ENCODE results near the gene ZFYVE9.

The ZFYVE9 gene

GRCh38 chr1:52334906-52335528 lies 193.1 kb downstream of the ZFYVE9 start:
- DNase-seq (ENCODE audit: low read depth in 2 of 2): no peak

GRCh38 chr1:52337439-52337838 lies 195.6 kb downstream of the ZFYVE9 start:
- no peak for DNase-seq (ENCODE audit: low read depth in 2 of 2)

- DNase-seq (ENCODE audit: low read depth in 2 of 2): no peak
Observed at GRCh38 chr1:52341655-52342260, 199.9 kb downstream of the ZFYVE9 start.

- no peak for DNase-seq (ENCODE audit: low read depth in 2 of 2)
Observed at GRCh38 chr1:52343979-52344378, 202.1 kb downstream of the ZFYVE9 start.

- DNase-seq (ENCODE audit: low read depth in 2 of 2): no peak
Observed at GRCh38 chr1:52345252-52345651, 203.4 kb downstream of the ZFYVE9 start.

GRCh38 chr1:52346653-52347052 lies 204.8 kb downstream of the ZFYVE9 start:
- DNase-seq (ENCODE audit: low read depth in 2 of 2): no peak

GRCh38 chr1:52348704-52349300 lies 206.9 kb downstream of the ZFYVE9 start:
- DNase-seq (ENCODE audit: low read depth in 2 of 2): no peak

- no peak for DNase-seq (ENCODE audit: low read depth in 2 of 2)
Observed at GRCh38 chr1:52352690-52353089, 210.8 kb downstream of the ZFYVE9 start.

GRCh38 chr1:52355436-52355835 lies 213.5 kb downstream of the ZFYVE9 start:
- DNase-seq (ENCODE audit: low read depth in 2 of 2): no peak

GRCh38 chr1:52355847-52356505 lies 214.1 kb downstream of the ZFYVE9 start:
- DNase-seq (ENCODE audit: low read depth in 2 of 2): no peak

GRCh38 chr1:52356818-52357355 lies 215.0 kb downstream of the ZFYVE9 start:
- DNase-seq (ENCODE audit: low read depth in 2 of 2): no peak

- DNase-seq (ENCODE audit: low read depth in 2 of 2): no peak
Observed at GRCh38 chr1:52357397-52357796, 215.5 kb downstream of the ZFYVE9 start.

- no peak for DNase-seq (ENCODE audit: low read depth in 2 of 2)
Observed at GRCh38 chr1:52358851-52359497, 217.1 kb downstream of the ZFYVE9 start.

- no peak for DNase-seq (ENCODE audit: low read depth in 2 of 2)
Observed at GRCh38 chr1:52359676-52360594, 218.0 kb downstream of the ZFYVE9 start.

- no peak for DNase-seq (ENCODE audit: low read depth in 2 of 2)
Observed at GRCh38 chr1:52360595-52360968, 218.7 kb downstream of the ZFYVE9 start.

- no peak for DNase-seq (ENCODE audit: low read depth in 2 of 2)
Observed at GRCh38 chr1:52364235-52364839, 222.4 kb downstream of the ZFYVE9 start.

- DNase-seq (ENCODE audit: low read depth in 2 of 2): peak in 1 of 2 experiments; percentile 28
Observed at GRCh38 chr1:52365071-52365745, 223.3 kb downstream of the ZFYVE9 start.

GRCh38 chr1:52365746-52366516 lies 224.0 kb downstream of the ZFYVE9 start, which contains the start of gene CC2D1B:
CC2D1B (minus strand) TSS chr1:52366205; CDS start chr1:52364620, 1,585 bp downstream.
- peak; percentile 81 to 87 for DNase-seq (ENCODE audit: low read depth in 2 of 2)

GRCh38 chr1:52366517-52366827 lies 224.6 kb downstream of the ZFYVE9 start:
- DNase-seq (ENCODE audit: low read depth in 2 of 2): no peak
